Measurements from ENCODE around the gene MEIS2. TPM values are rescaled to one million over a fixed set of nuclear protein-coding genes. Genes with fewer than 3 reads are reported as not detected.

Gene MEIS2
- total RNA-seq, 1 donor from 2014 or later, result 58.5 TPM

DNA sequence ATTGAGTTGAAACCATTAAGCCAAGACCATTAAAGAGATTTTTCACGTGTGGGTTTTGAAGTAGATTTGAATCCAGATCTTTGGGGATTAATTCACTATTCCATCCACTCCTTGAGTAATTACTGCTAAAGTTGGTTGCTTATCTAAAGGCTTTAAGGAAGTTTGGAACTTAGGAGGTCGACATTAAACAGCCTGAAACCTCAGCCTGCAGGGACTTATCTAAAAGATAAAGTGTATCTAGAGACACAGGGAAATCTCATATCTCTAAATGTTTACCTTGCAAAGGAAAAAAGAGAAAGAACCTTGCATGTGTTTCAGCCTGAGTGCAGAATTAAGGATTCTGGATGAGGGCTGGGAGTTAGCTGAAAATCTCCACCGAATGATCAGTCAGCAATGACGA lies 158.6 kb downstream of the MEIS2 start:
- H3K27me3 Mint-ChIP-seq (ENCODE audit: low read depth), result no peaks in the 10 kb centered on the region
- H3K9me3 Mint-ChIP-seq, result no peaks in the 10 kb centered on the region
- TF ChIP-seq, protein P1, sequence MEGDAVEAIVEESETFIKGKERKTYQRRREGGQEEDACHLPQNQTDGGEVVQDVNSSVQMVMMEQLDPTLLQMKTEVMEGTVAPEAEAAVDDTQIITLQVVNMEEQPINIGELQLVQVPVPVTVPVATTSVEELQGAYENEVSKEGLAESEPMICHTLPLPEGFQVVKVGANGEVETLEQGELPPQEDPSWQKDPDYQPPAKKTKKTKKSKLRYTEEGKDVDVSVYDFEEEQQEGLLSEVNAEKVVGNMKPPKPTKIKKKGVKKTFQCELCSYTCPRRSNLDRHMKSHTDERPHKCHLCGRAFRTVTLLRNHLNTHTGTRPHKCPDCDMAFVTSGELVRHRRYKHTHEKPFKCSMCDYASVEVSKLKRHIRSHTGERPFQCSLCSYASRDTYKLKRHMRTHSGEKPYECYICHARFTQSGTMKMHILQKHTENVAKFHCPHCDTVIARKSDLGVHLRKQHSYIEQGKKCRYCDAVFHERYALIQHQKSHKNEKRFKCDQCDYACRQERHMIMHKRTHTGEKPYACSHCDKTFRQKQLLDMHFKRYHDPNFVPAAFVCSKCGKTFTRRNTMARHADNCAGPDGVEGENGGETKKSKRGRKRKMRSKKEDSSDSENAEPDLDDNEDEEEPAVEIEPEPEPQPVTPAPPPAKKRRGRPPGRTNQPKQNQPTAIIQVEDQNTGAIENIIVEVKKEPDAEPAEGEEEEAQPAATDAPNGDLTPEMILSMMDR (conservative IDR thresholded peaks at IDR 0.05), result no peak
- H3K27ac Mint-ChIP-seq (ENCODE audit: unreplicated experiment), result no peak overlapping the region
- H3K4me3 Mint-ChIP-seq, result no peak overlapping the region
- no peak for DNase-seq (ENCODE audit: low read depth, low spot score)
- H3K36me3 Mint-ChIP-seq (ENCODE audit: low read depth), result peaks cover 11% of the 10 kb centered on the region
- peaks cover 48% of the 10 kb centered on the region for H3K4me1 Mint-ChIP-seq

DNA sequence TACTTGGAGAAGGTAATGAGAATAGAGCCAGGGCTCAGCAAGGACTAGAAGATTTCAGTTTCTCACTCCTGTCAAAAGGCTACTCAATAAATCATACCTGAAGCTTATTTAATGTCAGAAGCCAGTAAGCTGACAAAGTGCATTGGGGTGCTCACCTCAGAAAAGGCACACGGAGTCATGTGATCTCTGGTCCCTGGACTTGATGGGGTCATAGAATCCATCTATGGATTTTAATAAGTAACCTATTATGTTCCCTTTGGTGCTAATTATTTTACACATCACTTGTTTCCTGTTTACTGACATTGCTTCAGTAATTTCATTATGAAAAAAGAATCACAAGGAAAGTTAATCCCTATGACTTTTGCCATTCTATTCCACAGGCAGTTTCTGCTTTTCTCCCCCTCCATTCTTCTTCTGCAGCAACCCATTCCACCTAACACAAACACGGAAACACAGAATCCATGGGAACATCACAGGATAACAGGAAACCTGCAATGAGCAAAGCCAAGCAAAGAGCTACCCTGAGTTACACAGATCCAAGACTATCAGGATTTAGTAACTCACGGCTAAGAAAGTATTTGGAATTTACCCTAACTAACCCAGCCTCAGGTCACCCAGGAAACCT lies 159.6 kb downstream of the MEIS2 start:
- no peak overlapping the region for H3K4me3 Mint-ChIP-seq

DNA sequence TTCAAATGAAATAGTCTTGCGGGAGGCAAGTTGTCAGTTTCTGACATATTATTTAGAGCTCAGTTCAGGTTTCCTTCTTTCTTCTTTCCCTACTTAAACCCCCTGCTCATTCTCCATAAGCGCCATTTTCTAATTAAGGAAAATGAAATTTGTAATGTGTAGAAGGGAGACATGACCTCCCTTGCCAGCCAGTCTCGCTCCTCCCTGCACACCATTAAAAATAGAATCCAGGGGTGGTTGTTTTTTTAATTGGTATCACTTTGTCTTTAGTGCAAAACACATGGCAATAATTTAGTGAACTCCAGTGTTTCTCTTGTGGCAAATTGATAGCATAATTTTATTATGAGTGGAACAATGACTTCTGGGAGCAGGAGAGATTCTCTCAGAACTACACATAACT lies 160.1 kb downstream of the MEIS2 start:
- peaks cover 48% of the 10 kb centered on the region for H3K4me1 Mint-ChIP-seq
- no peak overlapping the region for H3K27ac Mint-ChIP-seq (ENCODE audit: unreplicated experiment)
- peaks cover 11% of the 10 kb centered on the region for H3K36me3 Mint-ChIP-seq (ENCODE audit: low read depth)
- no peaks in the 10 kb centered on the region for H3K27me3 Mint-ChIP-seq (ENCODE audit: low read depth)
- no peak overlapping the region for H3K4me3 Mint-ChIP-seq
- no peak for DNase-seq (ENCODE audit: low read depth, low spot score)
- TF ChIP-seq, protein P1 (conservative IDR thresholded peaks at IDR 0.05), result no peak
- no peaks in the 10 kb centered on the region for H3K9me3 Mint-ChIP-seq

More for the DNA sequence above, 159.6 kb downstream of the MEIS2 start:
- H3K27ac Mint-ChIP-seq (ENCODE audit: unreplicated experiment), result no peak overlapping the region
- H3K4me1 Mint-ChIP-seq, result peaks cover 48% of the 10 kb centered on the region
- no peaks in the 10 kb centered on the region for H3K9me3 Mint-ChIP-seq
- no peaks in the 10 kb centered on the region for H3K27me3 Mint-ChIP-seq (ENCODE audit: low read depth)
- no peak for DNase-seq (ENCODE audit: low read depth, low spot score)
- TF ChIP-seq, protein P1 (conservative IDR thresholded peaks at IDR 0.05), result no peak
- peaks cover 11% of the 10 kb centered on the region for H3K36me3 Mint-ChIP-seq (ENCODE audit: low read depth)

DNA sequence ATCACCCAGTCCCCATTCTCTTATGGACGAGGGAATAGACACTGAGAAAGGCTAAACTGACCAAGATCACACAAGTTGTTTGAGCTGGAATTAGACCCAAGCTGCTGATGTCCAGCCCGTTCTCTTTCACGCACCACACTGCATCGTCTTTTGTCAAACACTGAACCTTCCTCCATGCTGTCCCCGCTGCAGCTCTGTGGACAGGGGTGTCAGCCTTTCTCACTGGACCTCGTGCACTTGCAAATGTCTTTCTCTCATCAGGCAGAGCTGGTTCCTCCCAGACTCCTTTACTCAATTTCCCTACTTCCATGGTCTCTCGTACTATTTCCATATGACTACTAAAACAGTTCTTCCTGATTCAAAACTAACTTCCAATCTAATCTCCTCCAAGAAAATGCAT lies 161.6 kb downstream of the MEIS2 start:
- peaks cover 47% of the 10 kb centered on the region for H3K4me1 Mint-ChIP-seq
- no peaks in the 10 kb centered on the region for H3K9me3 Mint-ChIP-seq
- no peak for DNase-seq (ENCODE audit: low read depth, low spot score)
- H3K4me3 Mint-ChIP-seq, result no peak overlapping the region
- H3K27ac Mint-ChIP-seq (ENCODE audit: unreplicated experiment), result no peak overlapping the region
- TF ChIP-seq, protein P1 (conservative IDR thresholded peaks at IDR 0.05), result no peak
- no peaks in the 10 kb centered on the region for H3K27me3 Mint-ChIP-seq (ENCODE audit: low read depth)
- H3K36me3 Mint-ChIP-seq (ENCODE audit: low read depth), result peaks cover 11% of the 10 kb centered on the region

DNA sequence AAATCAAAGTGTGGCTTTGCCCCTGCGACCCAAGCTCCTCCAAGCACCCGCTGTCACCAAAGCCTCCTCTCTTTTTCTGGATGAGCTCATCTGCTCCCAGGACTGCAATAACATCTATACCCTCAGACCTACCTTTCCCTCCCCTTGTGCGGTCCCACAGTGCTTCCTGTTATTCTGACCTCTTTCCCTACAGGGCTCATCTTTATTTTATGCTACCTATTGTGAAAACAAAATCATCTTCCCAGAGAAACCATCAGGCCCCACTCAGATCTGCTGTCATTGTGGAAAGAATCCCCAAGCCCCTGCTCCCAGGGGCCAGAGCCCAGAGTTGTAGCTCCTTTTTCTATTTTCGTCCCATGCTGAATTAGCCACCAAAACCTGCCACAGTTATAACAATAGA lies 162.2 kb downstream of the MEIS2 start:
- Mint-ChIP-seq H3K4me1 (peaks cover 41% of the 10 kb centered on the region), H3K27me3 (ENCODE audit: low read depth) (no peaks in the 10 kb centered on the region)

More for the DNA sequence above, 162.2 kb downstream of the MEIS2 start:
- Mint-ChIP-seq H3K36me3 (ENCODE audit: low read depth) (peaks cover 11% of the 10 kb centered on the region), H3K27ac (ENCODE audit: unreplicated experiment) (no peak overlapping the region), H3K9me3 (no peaks in the 10 kb centered on the region), H3K4me3 (no peak overlapping the region)
- TF ChIP-seq, protein P1 (conservative IDR thresholded peaks at IDR 0.05), result no peak
- no peak for DNase-seq (ENCODE audit: low read depth, low spot score)

All from neural crest cell (in vitro differentiated cells).